Stimulated activated CD4-positive, alpha-beta T cell treated with anti-CD3 and anti-CD28 coated beads, TNF-alpha, amount 100 ng/mL, for 24 hours (primary cell): ENCODE results near the gene CLDN3.

Experiments
- DNase-seq, 3 experiments: peaks; one replicate each; pipeline ENCODE4 v3.0.0-alpha.2; 2020; ENCODE audit warnings: low read depth in 3 of 3

CLDN3 gene

GRCh38 chr7:73770860-73771670, 995 bp upstream of the CLDN3 start:
- no peak for DNase-seq

GRCh38 chr7:73769481-73770001, 529 bp downstream of the CLDN3 start:
- DNase-seq, result no peak

GRCh38 chr7:73768641-73769480, 1.2 kb downstream of the CLDN3 start:
- DNase-seq, result no peak

- DNase-seq, result no peak
Measured at GRCh38 chr7:73766556-73767229, 3.4 kb downstream of the CLDN3 start.

DNA sequence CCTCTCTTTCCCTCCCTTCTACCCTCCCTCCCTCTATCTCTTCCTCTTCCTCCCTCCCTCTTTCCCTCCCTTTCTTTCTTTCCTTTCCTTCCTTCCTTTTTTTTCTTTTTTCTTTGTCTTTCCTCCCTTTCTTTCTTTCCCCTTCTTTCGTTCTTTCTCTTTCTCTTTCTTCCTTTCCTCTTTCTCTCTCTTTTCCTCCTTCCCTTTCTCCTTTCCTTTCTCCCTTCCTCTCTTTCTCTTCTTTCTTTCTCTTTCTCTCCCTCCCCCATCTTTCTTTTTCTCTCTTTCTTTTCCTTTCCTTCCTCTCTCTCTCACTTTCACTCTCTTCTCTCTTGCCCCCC, 7.4 kb downstream of the CLDN3 start:
- DNase-seq, result no peak

DNA sequence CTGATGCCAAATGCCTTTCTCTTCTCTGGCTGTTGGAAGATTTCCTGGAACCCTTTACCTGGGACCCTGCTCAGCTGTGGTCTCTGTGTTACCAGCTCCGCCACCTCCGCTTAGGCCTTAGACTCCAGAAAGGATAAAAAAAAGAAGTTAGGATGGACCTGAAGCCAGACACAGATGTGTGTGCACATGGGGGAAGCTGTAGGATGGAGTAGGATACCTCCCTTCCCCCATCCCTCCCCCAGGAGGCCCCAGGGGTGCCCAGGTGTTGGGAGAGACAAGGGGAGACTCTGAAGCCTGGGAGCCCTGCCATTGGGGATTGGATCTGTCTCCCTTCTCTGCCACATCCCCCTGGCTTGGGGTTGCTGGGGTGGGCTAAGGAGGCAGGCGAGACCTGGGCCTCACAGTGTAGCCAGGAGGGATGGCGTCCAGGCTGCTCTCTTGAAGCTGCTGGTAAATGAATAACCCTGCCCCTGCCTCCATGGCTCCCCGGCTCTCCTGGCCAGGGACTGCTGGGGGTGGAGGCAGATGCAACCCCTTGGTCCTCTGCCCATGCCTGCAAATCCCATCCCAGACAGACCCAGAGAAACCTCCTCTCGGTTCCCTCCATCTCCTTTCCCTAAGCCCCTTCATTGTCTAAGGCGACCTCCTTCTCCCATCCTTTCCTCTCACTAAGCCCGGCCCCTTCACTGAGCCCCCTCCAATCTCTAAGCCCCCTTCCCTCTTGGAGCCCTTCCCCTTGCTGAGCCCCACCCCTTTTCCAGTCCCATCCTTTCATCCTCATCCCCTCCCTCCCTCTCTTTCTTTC, 8.0 kb downstream of the CLDN3 start:
- no peak for DNase-seq

DNA sequence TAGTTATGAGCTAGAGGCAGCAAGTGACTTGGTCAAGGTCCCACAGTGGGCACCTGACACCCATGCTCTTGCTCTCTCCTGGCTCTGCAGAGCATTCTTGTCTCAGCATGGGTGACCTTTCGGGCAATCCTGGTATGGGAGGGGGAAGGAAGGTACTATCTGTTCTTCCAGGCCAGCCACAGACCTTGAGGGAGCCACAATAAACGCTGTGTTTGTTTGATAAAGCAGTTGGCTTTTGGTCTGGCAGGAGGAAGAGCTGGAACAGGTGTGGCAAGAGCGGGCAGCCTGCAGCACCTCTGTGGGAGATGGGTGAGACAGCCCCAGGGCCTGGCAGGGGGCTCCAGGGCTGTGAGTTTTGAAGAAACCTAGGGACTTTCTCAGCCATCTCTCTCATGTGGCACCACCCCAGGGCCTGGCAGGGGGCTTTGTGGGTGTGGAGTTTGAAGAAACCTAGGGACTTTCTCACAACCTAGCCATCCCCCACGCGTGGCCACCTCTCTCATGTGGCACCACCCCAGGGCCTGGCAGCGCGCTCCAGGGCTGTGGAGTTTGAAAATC, 11.4 kb downstream of the CLDN3 start:
- no peak for DNase-seq

DNA sequence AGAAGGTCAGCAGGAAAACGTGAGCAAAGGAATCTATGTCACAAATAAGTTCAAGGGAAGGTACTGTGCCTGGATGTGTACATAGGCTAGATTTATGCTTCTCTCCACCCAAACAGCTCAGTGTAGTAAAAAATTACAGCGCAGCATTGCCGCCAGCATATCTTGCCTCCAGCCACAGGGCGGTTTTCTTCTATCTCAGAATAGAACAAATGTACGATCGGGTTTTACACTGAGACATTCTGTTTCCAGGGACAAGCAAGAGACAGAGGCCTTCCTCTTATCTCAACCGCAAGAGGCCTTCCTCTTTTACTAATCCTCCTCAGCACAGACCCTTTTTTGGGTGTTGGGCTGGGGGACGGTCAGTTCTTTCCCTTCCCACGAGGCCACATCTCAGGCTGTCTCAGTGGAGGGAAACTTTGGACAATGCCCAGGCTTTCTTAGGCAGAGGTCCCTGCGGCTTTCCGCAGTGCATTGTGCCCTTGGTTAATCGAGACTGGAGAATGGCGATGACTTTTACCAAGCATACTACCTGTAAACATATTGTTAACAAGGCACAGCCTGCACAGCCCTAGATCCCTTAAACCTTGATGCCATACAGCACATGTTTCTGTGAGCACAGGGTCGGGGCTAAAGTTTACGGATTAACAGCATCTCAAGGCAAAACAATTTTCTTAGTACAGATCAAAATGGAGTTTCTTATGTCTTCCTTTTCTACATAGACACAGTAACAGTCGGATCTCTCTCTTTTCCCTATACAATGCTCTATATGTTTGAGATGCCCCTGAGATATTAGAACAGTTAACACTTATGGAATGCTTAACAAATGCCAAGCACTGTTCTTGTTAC, 19.9 kb downstream of the CLDN3 start:
- no peak for DNase-seq

DNA sequence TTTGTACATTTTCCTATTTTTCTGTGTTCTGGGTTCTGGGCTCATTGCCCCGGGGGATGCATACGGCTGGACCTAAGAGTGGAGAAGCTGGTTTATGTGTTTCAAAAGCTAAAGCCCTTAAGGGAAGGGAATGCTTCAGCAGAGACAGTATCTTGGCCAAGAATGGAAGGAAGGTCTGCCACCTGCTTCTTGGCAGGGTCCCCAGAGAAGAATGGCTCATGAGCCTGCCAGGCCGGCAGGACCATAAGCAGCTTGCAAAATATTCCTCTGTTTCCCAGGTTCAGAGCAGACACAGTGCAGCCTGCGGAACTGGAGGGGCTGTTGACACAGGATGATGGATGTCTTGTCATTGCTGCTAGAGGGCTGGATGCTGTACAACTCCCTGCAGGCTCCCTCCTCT, 23.7 kb downstream of the CLDN3 start:
- DNase-seq, result no peak

DNA sequence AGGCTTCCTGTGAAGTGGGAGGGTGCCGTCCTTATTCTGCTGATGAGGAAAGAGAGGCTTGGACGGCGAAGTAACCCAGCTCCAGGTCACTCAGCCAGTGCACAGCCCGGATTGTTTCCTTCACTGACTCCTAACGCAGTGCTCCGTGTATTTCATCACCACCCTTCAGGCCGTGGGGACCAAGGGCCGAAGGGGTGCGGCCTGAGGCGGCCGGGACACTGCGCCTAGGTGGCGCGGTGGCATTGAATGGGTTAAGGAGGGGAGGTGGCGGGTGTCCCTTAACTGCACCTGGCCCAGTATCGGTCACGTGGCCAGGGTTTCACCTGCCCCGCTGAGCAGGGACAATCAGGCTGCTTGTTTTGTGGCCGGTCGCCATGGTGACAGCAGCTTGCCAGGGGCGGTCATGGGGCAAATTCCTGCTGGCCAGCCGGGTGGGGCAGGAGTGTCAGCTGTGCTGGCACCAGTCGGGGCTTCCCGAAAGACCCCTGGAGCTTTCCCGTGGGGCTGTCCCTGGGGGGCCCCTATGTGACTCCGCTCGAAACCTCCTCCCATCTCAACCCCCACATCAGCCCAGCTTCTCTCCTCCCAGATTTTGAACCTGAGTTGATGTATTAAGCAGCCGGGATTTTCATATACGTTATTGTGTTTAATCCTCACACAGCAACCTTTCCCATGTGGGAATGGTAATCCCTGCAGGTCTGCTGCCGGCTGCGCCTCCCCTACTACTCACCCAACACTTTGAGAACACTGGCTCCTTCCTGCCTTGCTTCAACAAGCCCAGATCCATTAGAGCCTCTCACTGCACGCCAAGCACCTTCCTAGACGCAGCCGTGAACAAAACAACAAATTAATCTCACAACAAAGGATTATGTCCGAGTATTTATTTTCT, 27.1 kb downstream of the CLDN3 start:
- no peak for DNase-seq

DNA sequence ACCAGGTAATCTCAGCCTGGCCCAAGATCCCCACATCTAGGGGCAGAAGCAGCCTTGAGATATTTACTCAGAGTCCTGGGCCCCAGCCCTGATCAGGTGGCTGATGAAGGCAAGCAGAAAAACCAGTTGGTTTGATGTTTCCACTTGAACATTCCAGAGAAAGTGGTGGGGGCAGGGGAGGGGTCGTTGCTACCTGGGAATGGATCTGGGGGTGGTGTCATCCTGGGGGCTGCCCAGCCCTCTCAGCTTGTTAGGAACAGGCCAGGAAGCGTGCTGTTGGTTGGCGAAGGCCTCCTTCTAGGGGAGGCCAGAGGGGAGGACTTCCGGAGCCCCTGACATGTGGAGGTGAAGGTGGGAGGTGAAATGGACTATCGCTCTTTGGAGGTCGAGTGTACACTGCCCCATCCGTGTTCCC, 27.7 kb downstream of the CLDN3 start:
- DNase-seq, result no peak

DNA sequence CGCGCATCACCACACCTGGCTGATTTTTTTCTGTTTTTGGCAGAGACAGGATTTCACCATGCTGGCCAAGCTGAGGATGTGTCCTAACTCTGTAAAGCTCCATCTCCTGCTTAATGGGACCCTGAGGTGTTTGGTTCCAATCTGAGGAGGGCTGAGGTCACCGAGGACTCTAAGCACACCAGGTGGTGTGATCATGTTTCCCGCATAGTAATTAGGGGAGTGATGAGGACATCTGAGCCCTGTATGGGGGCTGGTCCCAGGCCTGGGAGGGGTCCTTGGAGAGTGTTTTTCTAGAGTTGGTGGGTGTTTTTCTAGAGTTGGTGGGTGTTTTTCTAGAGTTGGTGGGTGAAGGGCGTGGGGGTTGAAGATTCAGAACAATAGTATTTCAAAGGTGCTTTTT, 28.5 kb downstream of the CLDN3 start:
- no peak for DNase-seq

DNA sequence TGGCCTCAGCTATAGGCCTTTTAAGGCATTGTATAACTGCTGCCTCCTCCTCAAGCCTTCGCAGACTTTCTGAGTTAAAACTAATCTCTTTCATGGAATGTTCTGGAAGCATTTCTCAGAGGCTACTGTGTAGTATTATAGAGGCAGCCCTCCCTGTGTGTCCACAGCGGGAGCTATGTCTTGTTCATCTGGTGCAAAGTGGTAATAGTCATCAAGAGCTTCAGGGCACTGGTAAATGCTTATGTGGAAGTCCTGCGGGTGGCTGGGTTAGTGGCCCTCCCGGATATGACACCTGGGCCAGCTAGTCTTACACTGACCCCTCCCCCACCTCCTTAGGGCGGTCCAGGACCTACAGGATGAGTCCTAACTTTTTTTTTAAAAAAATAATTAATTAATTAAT, 29.3 kb downstream of the CLDN3 start:
- no peak for DNase-seq

GRCh38 chr7:73740212-73740611, 29.9 kb downstream of the CLDN3 start:
- no peak for DNase-seq

DNA sequence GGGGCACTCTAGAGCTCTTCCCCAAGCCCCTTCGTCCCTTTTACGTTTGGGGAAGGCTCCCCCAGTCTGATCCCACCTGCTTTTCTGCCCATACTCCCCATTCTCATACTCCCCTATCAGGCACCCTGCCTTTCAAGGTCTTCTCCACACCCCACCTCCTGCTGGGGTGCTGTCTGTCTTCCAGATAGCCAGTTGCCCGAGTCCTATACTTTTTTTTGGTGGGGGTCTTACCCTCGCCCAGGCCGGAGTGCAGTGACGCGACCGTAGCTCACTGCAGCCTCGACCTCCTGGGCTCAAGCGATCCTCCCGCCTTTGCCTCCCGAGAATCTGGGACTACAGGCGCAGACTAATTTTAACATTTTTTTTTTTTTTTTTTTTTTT, 30.7 kb downstream of the CLDN3 start:
- DNase-seq, result no peak

DNA sequence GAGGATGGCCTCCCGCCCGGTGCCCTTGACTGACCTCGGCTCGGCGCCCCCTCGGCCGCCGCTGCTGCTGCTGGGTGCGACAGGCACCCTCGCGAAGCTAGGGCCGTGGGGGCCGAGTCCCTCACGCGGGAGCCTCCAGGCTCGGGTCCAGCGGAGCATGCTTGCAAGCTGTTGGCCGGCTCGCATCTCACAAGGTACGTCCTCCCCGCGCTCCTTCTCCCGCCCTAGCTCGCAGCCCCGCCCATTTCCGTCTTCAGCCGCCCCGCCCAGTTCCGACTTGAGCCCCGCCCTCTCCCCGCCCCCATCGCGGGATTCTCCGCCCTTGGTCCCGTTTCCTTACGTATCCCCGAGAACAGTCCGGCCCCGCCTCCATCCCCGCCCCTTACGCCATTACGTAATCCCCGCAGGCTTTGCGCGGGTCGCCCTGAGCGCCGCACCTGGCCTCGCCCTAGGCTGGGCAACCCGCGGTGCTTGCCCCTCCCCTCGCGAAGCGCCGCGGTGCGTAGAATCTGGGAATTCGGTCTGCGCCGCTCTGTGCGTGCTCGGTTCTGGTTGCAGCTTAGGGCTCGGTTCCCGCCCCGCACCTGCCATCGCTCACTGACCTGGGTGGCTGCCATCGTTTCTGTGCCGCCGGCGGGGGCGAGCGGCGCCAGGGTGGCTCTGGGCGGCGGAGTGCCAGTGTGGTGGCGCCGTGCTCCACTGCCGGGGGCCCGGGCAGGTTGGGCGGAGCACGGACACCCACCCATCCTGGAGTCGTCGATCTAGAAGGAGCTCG, 31.3 kb downstream of the CLDN3 start, which contains the start of gene ABHD11:
Gene ABHD11, minus strand, starts transcription at position 191 of the 775 bp plus-strand sequence. Its CDS starts 32 bp downstream, at position 159.
- DNase-seq, result peak; percentile 99

DNA sequence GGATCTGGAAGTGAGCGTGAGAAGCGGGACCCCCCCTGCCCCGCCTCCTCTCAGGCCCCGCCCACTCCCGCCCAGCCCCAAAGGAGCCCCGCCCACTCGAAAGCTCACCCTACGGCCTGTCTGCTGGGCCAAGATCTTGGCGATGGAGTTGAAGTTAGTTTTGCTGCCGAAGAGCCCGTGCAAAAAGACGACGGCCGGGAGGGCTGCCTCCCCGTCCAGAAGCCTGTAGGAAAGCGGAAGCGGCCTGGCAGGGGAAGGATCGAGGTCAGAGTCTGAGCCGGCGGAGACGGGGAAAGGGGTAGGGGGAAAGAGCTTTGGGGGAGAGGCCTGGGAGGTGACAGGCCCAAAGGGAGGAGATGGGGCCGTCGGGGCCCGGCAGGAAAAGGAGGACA, 31.9 kb downstream of the CLDN3 start:
- DNase-seq, result peak; percentile 40 to 67 (median 46)

GRCh38 chr7:73737491-73738219, 32.4 kb downstream of the CLDN3 start:
- no peak for DNase-seq
